ENCODE results near the gene TRAPPC3. TPM values are rescaled to one million over a fixed set of nuclear protein-coding genes. Genes with fewer than 3 reads are reported as not detected.

The TRAPPC3 gene
- total RNA-seq, 1 donor from 2014 or later: 59.6 TPM

- DNase-seq: no peak
- intact Hi-C loops (cut with DNase I): loop anchor here (5.0 to 10.0 kb wide), 3 partner anchors 99 to 326 kb away; no protein-coding TSS in a partner anchor
- ATAC-seq (ENCODE audit: poor library complexity): no peak
These were observed 53.4 kb downstream of the TRAPPC3 start for GRCh38 chr1:36095760-36096405.

- DNase-seq (no peak), ATAC-seq (ENCODE audit: poor library complexity) (no peak)
- intact Hi-C loops (cut with DNase I): loop anchor here (5.0 to 10.0 kb wide), 3 partner anchors 100 to 328 kb away; no protein-coding TSS in a partner anchor
These were observed 54.6 kb downstream of the TRAPPC3 start for GRCh38 chr1:36094621-36095061.

GRCh38 chr1:36093929-36094328 lies 55.4 kb downstream of the TRAPPC3 start:
- peak; percentile 23 for ATAC-seq (ENCODE audit: poor library complexity)
- DNase-seq: no peak
- intact Hi-C loops (cut with DNase I): loop anchor here (10.0 kb wide), 1 partner anchor 101 kb away; no protein-coding TSS in a partner anchor

DNA sequence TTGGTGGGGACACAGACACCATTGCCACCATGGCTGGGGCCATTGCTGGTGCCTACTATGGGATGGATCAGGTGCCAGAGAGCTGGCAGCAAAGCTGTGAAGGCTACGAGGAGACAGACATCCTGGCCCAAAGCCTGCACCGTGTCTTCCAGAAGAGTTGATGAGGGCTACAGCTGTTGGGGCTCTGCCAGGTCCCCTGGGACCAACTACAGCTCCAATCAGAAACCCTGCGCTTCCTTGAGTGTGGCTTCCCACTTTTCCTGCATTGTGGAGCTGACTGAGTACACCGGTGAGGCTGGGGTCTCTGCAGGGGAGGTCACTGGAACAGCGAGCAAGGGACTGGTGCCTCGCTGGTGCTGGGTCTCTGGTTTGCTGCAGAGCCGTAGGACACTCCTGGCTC lies 56.1 kb downstream of the TRAPPC3 start:
- no peak for DNase-seq
- intact Hi-C loops (cut with DNase I): loop anchor here (10.0 kb wide), 1 partner anchor 102 kb away; no protein-coding TSS in a partner anchor
- no peak for ATAC-seq (ENCODE audit: poor library complexity)

GRCh38 chr1:36092798-36093185 lies 56.5 kb downstream of the TRAPPC3 start:
- DNase-seq: no peak
- intact Hi-C loops (cut with DNase I): loop anchor here (10.0 kb wide), 1 partner anchor 102 kb away; no protein-coding TSS in a partner anchor
- ATAC-seq (ENCODE audit: poor library complexity): no peak

DNA sequence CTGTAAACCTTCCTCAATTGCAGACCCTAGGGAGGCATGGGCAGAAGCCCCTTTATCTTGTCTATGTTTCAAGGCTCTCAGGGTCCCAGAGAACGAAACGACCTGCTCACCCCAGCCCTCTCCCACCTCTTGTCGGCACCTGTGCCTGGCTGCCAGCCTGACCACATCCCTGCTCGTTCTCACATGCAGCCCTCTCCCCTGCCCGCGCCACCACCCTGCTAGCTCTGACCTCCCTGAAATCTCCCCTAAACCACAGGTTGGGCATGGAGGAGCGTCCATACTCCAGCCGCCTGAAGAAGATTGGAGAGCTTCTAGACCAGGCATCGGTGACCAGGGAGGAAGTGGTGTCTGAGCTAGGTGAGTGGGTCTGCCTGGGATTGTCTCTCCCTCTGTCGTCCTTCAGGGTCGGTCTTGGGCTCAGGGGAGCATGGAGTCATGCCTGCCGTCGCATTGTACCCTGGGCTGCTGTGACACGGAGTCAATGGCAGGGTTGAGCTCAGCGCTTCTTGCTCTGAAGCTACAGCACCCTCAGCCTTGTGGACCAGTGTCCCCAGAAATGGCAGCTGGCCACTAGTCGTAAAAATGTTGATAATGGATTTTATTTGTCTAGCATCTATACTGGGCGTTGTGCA lies 57.0 kb downstream of the TRAPPC3 start:
- intact Hi-C loops (cut with DNase I): loop anchor here (10.0 kb wide), 1 partner anchor 103 kb away; no protein-coding TSS in a partner anchor
- DNase-seq: no peak
- ATAC-seq (ENCODE audit: poor library complexity): no peak

GRCh38 chr1:36091698-36092097 lies 57.6 kb downstream of the TRAPPC3 start:
- intact Hi-C loops (cut with DNase I): loop anchor here (10.0 kb wide), 1 partner anchor 103 kb away; no protein-coding TSS in a partner anchor
- ATAC-seq (ENCODE audit: poor library complexity) (no peak), DNase-seq (no peak)

DNA sequence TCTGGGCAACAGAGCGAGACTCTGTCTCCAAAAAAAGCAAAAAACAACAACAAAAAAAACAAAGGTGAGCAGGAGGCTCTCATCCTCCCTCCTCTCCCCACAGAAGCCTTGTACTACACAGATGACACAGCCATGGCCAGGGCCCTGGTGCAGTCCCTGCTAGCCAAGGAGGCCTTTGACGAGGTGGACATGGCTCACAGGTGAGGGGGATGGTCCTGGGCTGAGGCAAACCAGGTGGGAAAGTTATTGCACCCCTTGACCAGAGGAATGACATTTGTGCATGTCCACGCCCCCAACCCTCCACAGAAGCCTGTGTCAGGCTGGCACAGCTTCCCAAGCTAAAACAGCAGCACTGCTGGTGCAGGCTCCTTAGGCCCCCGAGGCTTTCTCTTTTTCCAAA lies 58.1 kb downstream of the TRAPPC3 start:
- intact Hi-C loops (cut with DNase I): loop anchor here (10.0 kb wide), 1 partner anchor 104 kb away; no protein-coding TSS in a partner anchor
- DNase-seq (no peak), ATAC-seq (ENCODE audit: poor library complexity) (no peak)

DNA sequence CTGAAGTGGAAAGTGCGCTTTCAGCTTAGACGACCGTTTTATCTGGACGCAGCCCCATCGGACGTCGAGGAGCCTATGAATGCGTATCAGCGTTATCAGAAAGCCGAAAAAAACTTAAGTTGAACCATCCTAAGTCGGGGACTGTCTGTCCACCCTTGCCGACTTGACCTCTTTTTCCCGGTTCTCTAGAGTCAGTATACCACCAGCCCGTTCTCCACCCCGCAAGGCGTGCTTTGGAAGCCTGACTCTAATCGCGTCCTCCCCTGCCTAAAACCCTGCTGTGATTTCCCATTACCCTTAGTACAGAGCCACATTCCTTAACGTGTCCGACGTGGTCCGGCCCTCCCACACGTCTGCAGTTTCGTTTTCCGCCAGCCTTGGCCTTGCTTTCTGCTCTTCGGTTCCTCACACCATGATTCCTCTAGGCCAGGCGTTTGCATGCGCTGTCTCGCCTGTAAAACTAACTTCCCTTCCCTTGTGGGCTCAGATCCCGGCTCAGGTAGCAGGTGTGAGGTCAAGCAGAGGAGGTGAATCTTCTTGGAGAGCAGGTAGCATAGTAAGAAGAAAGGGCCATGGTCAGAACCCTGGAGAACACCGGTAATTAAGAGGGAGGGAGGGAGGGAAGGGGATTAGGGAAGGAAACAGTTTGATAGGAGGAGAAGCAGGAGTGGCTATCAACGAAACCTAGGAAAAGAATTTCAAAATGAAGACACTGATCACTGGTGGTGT lies 59.7 kb downstream of the TRAPPC3 start:
- ATAC-seq (ENCODE audit: poor library complexity): no peak
- DNase-seq: no peak
- intact Hi-C loops (cut with DNase I): loop anchor here (10.0 kb wide), 1 partner anchor 105 kb away; no protein-coding TSS in a partner anchor

- intact Hi-C loops (cut with DNase I): no loop called here
- peak; percentile 96 for ATAC-seq (ENCODE audit: poor library complexity)
- DNase-seq: peak; percentile 94
These were observed 60.5 kb downstream of the TRAPPC3 start, which contains the start of gene ADPRS for GRCh38 chr1:36088577-36089392. TSS of gene ADPRS (plus strand) at chr1:36088892. CDS start at chr1:36088905, 13 bp downstream.

GRCh38 chr1:36088265-36088576 lies 61.1 kb downstream of the TRAPPC3 start:
- ATAC-seq (ENCODE audit: poor library complexity): peak; percentile 5
- DNase-seq: no peak
- intact Hi-C loops (cut with DNase I): no loop called here

DNA sequence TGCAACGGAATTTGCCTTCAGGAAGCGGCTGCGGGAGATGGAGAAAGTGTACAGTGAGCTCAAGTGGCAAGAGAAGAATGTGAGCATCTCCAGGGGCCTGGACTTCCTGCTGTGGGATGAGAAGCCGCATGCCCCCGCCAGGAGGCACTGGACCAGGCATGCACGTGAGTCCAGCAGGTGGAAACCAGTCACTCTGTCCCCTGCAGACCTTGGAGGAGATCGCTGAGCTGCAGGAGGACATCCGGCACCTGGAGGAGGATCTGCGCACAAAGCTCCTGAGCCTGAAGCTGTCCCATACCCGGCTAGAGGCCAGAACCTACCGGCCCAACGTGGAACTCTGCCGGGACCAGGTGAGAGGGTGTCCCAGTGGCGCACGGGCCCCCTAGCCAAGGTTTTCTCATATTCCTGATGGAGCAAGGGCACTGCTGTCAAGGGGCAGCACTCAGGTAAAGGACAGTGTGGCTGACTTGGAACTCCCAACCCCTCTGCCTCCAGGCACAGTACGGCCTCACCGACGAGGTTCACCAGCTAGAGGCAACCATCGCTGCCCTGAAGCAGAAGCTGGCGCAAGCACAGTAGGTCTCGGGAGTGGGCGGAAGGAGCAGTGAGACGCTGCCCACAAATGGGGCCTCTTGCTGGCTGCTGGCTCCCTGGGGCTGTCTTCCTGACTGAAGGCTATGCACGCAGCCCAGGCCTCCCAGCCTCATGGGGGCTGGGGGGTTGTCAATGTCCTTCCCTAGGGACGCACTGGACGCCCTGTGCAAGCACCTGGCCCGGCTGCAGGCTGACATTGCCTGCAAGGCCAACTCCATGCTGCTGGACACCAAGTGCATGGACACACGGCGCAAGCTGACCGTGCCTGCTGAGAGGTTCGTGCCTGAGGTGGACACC lies 61.8 kb downstream of the TRAPPC3 start:
- intact Hi-C loops (cut with DNase I): no loop called here
- DNase-seq: no peak
- no peak for ATAC-seq (ENCODE audit: poor library complexity)

Other genes starting within 250 kb of the TRAPPC3 start
- 12.7 TPM for gene AGO3, start 218.4 kb downstream of the TRAPPC3 start, total RNA-seq
- gene TEKT2, start 65.4 kb downstream of the TRAPPC3 start, total RNA-seq: not detected
- gene ADPRS, start 60.6 kb downstream of the TRAPPC3 start, total RNA-seq: 19.1 TPM
- 1.4 TPM for gene COL8A2, start 24.3 kb downstream of the TRAPPC3 start, total RNA-seq
- gene MAP7D1, start 6.7 kb upstream of the TRAPPC3 start, total RNA-seq: 390 TPM
- 57.6 TPM for gene THRAP3, start 75.0 kb upstream of the TRAPPC3 start, total RNA-seq
- 1.3 TPM for gene SH3D21, start 156.9 kb upstream of the TRAPPC3 start, total RNA-seq
- gene EVA1B, start 174.2 kb upstream of the TRAPPC3 start, total RNA-seq: 10.8 TPM
- 73.5 TPM for gene STK40, start 236.4 kb upstream of the TRAPPC3 start, total RNA-seq
- 57.0 TPM for gene LSM10, start 248.4 kb upstream of the TRAPPC3 start, total RNA-seq